Neutrophil (primary cell): ENCODE results near the gene XYLT1.

Experiments
- H3K27ac ChIP-seq: fragments of 200-600 bp; sonication (generic); 2 replicates; pipeline ENCODE4 v1.5.1; 2016; ENCODE audit warnings: mild to moderate bottlenecking, moderate library complexity
- H3K27me3 ChIP-seq: fragments of 200-600 bp; sonication (generic); 2 replicates; pipeline ENCODE4 v1.6.0; 2016; ENCODE audit warnings: mild to moderate bottlenecking
- H3K36me3 ChIP-seq: fragments of 200-600 bp; sonication (generic); 2 replicates; pipeline ENCODE4 v1.5.1; 2017
- H3K4me1 ChIP-seq, 2 experiments: fragments of 200-600 bp in 1 of 2; sonication (generic) in 1 of 2; 1 replicate in 1 of 2; 2 replicates in 1 of 2; pipeline versions ENCODE4 v1.5.1 to v1.6.1; 2013 to 2016; ENCODE audit warnings: low read depth in 1 of 2, low read length in 1 of 2, mild to moderate bottlenecking in 1 of 2, moderate library complexity in 1 of 2; ENCODE audit not compliant: control insufficient read depth in 1 of 2, insufficient read depth in 1 of 2
- H3K4me3 ChIP-seq, 2 experiments: fragments of 200-600 bp in 1 of 2; sonication (generic) in 1 of 2; 1 replicate in 1 of 2; 2 replicates in 1 of 2; pipeline ENCODE4 v1.5.1; 2013 to 2016; ENCODE audit warnings: low read depth in 1 of 2, low read length in 1 of 2, mild to moderate bottlenecking in 1 of 2, moderate library complexity in 1 of 2
- H3K9me3 ChIP-seq: fragments of 200-600 bp; sonication (generic); 2 replicates; pipeline ENCODE4 v1.5.1; 2016
- TF ChIP-seq, protein P1 (sequence below): fragments of 200-600 bp; sonication (generic); IDR thresholded peaks from 2 replicates; pipeline ENCODE4 v1.5.1; 2016; ENCODE audit warnings: antibody characterized with exemption

The XYLT1 gene

DNA sequence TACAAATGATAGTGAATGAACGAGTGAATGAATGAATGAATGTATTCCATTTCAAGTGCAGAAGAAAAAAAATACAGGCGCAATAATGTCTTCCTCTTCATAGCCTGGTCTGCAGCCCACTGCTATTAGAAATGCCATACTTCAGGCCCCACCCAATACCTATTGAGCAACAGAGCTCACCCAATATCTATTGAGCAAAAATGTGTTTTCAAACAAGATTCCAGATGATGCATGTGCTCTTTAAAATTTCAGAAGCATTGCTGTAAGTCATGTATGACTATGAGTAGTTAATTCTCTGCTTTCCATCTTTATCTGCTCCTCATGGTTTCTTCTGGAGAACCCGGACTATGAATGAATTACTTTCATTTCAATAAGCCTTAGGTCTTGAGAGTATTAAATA is 308.2 kb downstream of the XYLT1 start:
- H3K4me3 ChIP-seq, result no peak overlapping the region

DNA sequence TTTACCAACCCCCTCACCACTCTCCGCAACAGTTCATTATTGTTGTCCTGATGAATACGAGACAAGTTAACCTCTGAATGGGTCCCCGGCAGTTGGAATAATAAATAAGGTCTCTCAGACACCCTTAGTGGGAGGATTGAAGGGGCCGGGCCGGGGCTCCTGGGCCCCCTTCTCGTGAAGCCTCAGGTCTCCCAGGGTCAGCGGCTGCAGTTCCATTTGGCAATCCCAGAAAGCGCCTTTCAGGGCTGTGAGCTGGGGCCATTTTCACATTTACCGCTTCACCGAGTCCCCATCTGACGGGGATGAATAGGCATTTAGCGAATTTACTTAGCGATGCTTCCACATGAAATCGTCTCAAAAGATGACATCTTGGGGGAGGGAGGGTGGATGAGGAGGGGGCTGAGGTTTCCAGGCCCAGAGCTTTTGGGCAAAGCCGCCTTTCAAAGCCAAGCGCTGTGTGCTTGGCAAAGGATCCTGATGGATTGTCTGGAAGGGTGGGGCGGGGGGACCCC is 309.8 kb downstream of the XYLT1 start:
- TF ChIP-seq, protein P1, sequence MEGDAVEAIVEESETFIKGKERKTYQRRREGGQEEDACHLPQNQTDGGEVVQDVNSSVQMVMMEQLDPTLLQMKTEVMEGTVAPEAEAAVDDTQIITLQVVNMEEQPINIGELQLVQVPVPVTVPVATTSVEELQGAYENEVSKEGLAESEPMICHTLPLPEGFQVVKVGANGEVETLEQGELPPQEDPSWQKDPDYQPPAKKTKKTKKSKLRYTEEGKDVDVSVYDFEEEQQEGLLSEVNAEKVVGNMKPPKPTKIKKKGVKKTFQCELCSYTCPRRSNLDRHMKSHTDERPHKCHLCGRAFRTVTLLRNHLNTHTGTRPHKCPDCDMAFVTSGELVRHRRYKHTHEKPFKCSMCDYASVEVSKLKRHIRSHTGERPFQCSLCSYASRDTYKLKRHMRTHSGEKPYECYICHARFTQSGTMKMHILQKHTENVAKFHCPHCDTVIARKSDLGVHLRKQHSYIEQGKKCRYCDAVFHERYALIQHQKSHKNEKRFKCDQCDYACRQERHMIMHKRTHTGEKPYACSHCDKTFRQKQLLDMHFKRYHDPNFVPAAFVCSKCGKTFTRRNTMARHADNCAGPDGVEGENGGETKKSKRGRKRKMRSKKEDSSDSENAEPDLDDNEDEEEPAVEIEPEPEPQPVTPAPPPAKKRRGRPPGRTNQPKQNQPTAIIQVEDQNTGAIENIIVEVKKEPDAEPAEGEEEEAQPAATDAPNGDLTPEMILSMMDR, result no peak
- H3K36me3 ChIP-seq, result no peaks in the 10 kb centered on the region
- H3K9me3 ChIP-seq, result no peaks in the 10 kb centered on the region
- H3K27me3 ChIP-seq, result no peaks in the 10 kb centered on the region
- H3K27ac ChIP-seq, result no peak overlapping the region
- no peak overlapping the region for H3K4me3 ChIP-seq
- peaks cover 42 to 45% of the 10 kb centered on the region in 2 experiments for H3K4me1 ChIP-seq

More for the DNA sequence above, 308.2 kb downstream of the XYLT1 start:
- no peaks in the 10 kb centered on the region for H3K9me3 ChIP-seq
- H3K36me3 ChIP-seq, result no peaks in the 10 kb centered on the region
- TF ChIP-seq, protein P1, result no peak
- H3K27ac ChIP-seq, result peak overlapping the region; percentile 75
- no peaks in the 10 kb centered on the region for H3K27me3 ChIP-seq
- H3K4me1 ChIP-seq, result peaks cover 55 to 60% of the 10 kb centered on the region in 2 experiments

DNA sequence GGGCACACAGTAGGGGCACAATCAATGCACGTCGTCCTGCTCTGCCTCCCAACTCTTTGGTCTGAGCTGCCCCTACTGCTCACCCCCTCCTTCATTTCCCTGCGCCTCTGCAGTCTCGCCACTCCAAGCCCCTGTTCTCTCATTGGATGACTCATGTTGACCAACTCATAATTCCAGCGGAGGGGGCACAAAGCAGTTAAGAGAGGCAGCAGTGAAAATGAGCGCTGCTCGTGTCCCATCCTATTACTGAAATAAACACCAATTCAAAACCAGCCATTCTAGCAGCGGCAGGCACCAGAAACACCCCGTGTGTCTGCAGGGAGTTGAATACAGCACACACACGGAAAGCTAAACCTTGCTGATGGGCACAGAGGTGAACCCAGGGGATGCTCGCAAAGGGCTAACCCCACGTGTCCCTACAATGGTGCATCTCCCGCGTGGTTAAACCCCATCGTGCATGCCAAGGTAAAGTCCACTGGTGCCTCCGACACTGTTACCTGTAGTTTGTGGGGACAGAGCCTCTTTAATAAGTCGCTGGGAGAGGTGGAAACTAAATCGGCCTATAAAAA is 310.4 kb downstream of the XYLT1 start:
- H3K4me1 ChIP-seq, result peaks cover 38 to 45% of the 10 kb centered on the region in 2 experiments
- no peak overlapping the region for H3K27ac ChIP-seq
- no peaks in the 10 kb centered on the region for H3K27me3 ChIP-seq
- no peaks in the 10 kb centered on the region for H3K36me3 ChIP-seq
- TF ChIP-seq, protein P1, result no peak
- H3K9me3 ChIP-seq, result no peaks in the 10 kb centered on the region
- no peak overlapping the region for H3K4me3 ChIP-seq

DNA sequence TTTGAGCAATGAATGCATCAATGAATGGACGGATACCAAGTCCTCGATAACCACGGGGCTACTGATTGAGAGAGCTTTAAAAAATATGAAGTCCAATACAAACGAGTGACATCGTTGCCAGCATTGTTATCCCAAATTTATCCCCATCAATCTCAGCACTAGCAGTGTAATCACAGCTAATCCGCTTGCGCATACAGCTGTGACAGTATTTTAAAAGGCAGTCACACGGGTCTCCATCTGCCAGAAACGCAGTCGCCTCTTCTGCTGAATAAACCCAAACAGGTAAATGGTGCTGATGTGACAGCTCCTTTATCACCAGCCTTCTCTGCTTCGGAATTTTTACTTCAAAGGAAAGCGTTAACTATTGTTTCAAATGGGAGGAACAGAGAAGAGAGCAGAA is 311.1 kb downstream of the XYLT1 start:
- TF ChIP-seq, protein P1, result no peak
- Histone ChIP-seq H3K27ac (no peak overlapping the region), H3K36me3 (no peaks in the 10 kb centered on the region), H3K4me1 (peaks cover 31 to 45% of the 10 kb centered on the region in 2 experiments), H3K27me3 (no peaks in the 10 kb centered on the region), H3K9me3 (no peaks in the 10 kb centered on the region), H3K4me3 (no peak overlapping the region)

DNA sequence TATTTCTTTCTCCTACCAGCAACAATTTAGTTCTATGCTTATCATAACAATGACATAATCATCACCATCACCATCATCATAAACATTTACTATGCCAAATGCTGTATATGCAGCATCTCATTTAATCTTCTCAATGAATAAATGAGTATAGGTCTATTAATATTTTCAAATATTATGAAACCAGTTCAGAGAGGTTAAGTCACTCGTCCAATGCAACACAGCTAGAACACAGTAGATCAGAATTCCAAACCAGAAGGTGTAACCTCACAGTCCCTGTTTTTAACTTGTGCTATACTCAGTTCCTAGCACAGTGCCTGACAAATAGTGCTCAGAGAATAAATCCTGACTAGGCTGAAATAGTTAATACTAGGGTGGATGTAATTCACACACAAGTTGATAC is 314.8 kb downstream of the XYLT1 start:
- no peaks in the 10 kb centered on the region for H3K27me3 ChIP-seq
- TF ChIP-seq, protein P1, result no peak

More for the DNA sequence above, 314.8 kb downstream of the XYLT1 start:
- H3K36me3 ChIP-seq, result no peaks in the 10 kb centered on the region
- H3K27ac ChIP-seq, result peak overlapping the region; percentile 58
- H3K4me1 ChIP-seq, result peaks cover 3 to 15% of the 10 kb centered on the region in 2 experiments
- H3K9me3 ChIP-seq, result no peaks in the 10 kb centered on the region
- H3K4me3 ChIP-seq, result no peak overlapping the region
